ENCODE data around the gene LBR. TPM values are rescaled to one million over a fixed set of nuclear protein-coding genes. Genes with fewer than 3 reads are reported as not detected.

The LBR gene
- total RNA-seq, 3 donors from 2014 or later (not counting 1 experiment from before 2014, with no cell fraction given): 161 to 179 (median 178) TPM

GRCh38 chr1:225371366-225372010 lies 56.4 kb downstream of the LBR start:
- Histone ChIP-seq H3K27me3 (ENCODE audit: control insufficient read depth, insufficient read depth, low read length) (no peaks in the 10 kb centered on the region), H3K9me3 (ENCODE audit: control insufficient read depth, insufficient read depth, low read length) (no peaks in the 10 kb centered on the region), H3K27ac (ENCODE audit: low read length) (no peak overlapping the region), H3K4me3 (ENCODE audit: low read length) (no peak overlapping the region), H3K36me3 (ENCODE audit: control insufficient read depth, insufficient read depth, low read length) (no peaks in the 10 kb centered on the region), H3K4me1 (ENCODE audit: control insufficient read depth, insufficient read depth, low read length) (no peaks in the 10 kb centered on the region)
- Mint-ChIP-seq H3K4me3 (no peak overlapping the region), H3K9me3 (no peaks in the 10 kb centered on the region), H3K27me3 (ENCODE audit: low read depth in 2 of 2) (peaks cover 0 to 14% of the 10 kb centered on the region in 2 donors), H3K4me1 (no peaks in the 10 kb centered on the region), H3K36me3 (no peaks in the 10 kb centered on the region), H3K27ac (no peak overlapping the region)
- DNase-seq (no peak), ATAC-seq (no peak)
- intact Hi-C loops (cut with micrococcal nuclease): no loop called here
- TF ChIP-seq CTCF (IDR thresholded peaks at IDR 0.05): no peak
- WGBS (ENCODE audit: insufficient coverage): 89% methylated on average over 3 of the region's 3 CpGs

- H3K36me3 ChIP-seq (ENCODE audit: control insufficient read depth, insufficient read depth, low read length): no peaks in the 10 kb centered on the region
- TF ChIP-seq CTCF (IDR thresholded peaks at IDR 0.05): no peak
- no peaks in the 10 kb centered on the region for H3K27me3 ChIP-seq (ENCODE audit: control insufficient read depth, insufficient read depth, low read length)
- no peak for DNase-seq
- H3K4me3 ChIP-seq (ENCODE audit: low read length): no peak overlapping the region
- Mint-ChIP-seq H3K27ac (no peak overlapping the region), H3K36me3 (no peaks in the 10 kb centered on the region), H3K9me3 (no peaks in the 10 kb centered on the region), H3K27me3 (ENCODE audit: low read depth in 2 of 2) (peaks cover 0 to 19% of the 10 kb centered on the region in 2 donors), H3K4me3 (no peak overlapping the region), H3K4me1 (no peaks in the 10 kb centered on the region)
- no peak for ATAC-seq
- H3K27ac ChIP-seq (ENCODE audit: low read length): no peak overlapping the region
- intact Hi-C loops (cut with micrococcal nuclease): no loop called here
- 97% methylated on average over 2 of the region's 3 CpGs for WGBS (ENCODE audit: insufficient coverage)
- no peaks in the 10 kb centered on the region for H3K4me1 ChIP-seq (ENCODE audit: control insufficient read depth, insufficient read depth, low read length)
- no peaks in the 10 kb centered on the region for H3K9me3 ChIP-seq (ENCODE audit: control insufficient read depth, insufficient read depth, low read length)
These were observed 59.7 kb downstream of the LBR start for GRCh38 chr1:225368036-225368552.

GRCh38 chr1:225366552-225366951 lies 61.3 kb downstream of the LBR start:
- no peaks in the 10 kb centered on the region for H3K27me3 ChIP-seq (ENCODE audit: control insufficient read depth, insufficient read depth, low read length)
- Mint-ChIP-seq H3K36me3 (no peaks in the 10 kb centered on the region), H3K4me3 (no peak overlapping the region), H3K27ac (no peak overlapping the region), H3K9me3 (no peaks in the 10 kb centered on the region), H3K27me3 (ENCODE audit: low read depth in 2 of 2) (peaks cover 0 to 19% of the 10 kb centered on the region in 2 donors), H3K4me1 (peaks cover 0 to 7% of the 10 kb centered on the region in 2 donors)
- no peaks in the 10 kb centered on the region for H3K4me1 ChIP-seq (ENCODE audit: control insufficient read depth, insufficient read depth, low read length)
- ATAC-seq (no peak), DNase-seq (no peak)
- no peaks in the 10 kb centered on the region for H3K9me3 ChIP-seq (ENCODE audit: control insufficient read depth, insufficient read depth, low read length)
- TF ChIP-seq CTCF (IDR thresholded peaks at IDR 0.05): no peak
- 83% methylated on average over 1 of the region's 1 CpG for WGBS (ENCODE audit: insufficient coverage)
- no peak overlapping the region for H3K27ac ChIP-seq (ENCODE audit: low read length)
- H3K4me3 ChIP-seq (ENCODE audit: low read length): no peak overlapping the region
- intact Hi-C loops (cut with micrococcal nuclease): no loop called here
- no peaks in the 10 kb centered on the region for H3K36me3 ChIP-seq (ENCODE audit: control insufficient read depth, insufficient read depth, low read length)

- Histone ChIP-seq H3K27me3 (ENCODE audit: control insufficient read depth, insufficient read depth, low read length) (no peaks in the 10 kb centered on the region), H3K27ac (ENCODE audit: low read length) (no peak overlapping the region), H3K36me3 (ENCODE audit: control insufficient read depth, insufficient read depth, low read length) (no peaks in the 10 kb centered on the region), H3K4me1 (ENCODE audit: control insufficient read depth, insufficient read depth, low read length) (no peaks in the 10 kb centered on the region), H3K9me3 (ENCODE audit: control insufficient read depth, insufficient read depth, low read length) (no peaks in the 10 kb centered on the region), H3K4me3 (ENCODE audit: low read length) (no peak overlapping the region)
- H3K36me3 Mint-ChIP-seq: no peaks in the 10 kb centered on the region
- peaks cover 0 to 7% of the 10 kb centered on the region in 2 donors for H3K4me1 Mint-ChIP-seq
- no peak for DNase-seq
- no peak for ATAC-seq
- H3K9me3 Mint-ChIP-seq: no peaks in the 10 kb centered on the region
- peaks cover 0 to 19% of the 10 kb centered on the region in 2 donors for H3K27me3 Mint-ChIP-seq (ENCODE audit: low read depth in 2 of 2)
- H3K4me3 Mint-ChIP-seq: no peak overlapping the region
- no peak overlapping the region for H3K27ac Mint-ChIP-seq
- intact Hi-C loops (cut with micrococcal nuclease): no loop called here
- no peak for TF ChIP-seq CTCF (IDR thresholded peaks at IDR 0.05)
These were observed 61.8 kb downstream of the LBR start for GRCh38 chr1:225366018-225366417.

Data from natural killer cell (primary cell).